K562 (cell line): ENCODE measurements around the gene MAD1L1. TPM values are rescaled to one million over a fixed set of nuclear protein-coding genes. Genes with fewer than 3 reads are reported as not detected.
A peak's percentile ranks its signal among the peaks of the same experiment; 100 is the strongest.

Source experiments
- CREM ChIP-seq: IDR thresholded peaks from 2 replicates; pipeline ENCODE4 v1.6.1; 2014; ENCODE audit warnings: antibody characterized with exemption, low read depth
- CTCF ChIP-seq, 3 experiments: IDR thresholded peaks in 2 of 3; conservative IDR thresholded peaks in 1 of 3; 2 replicates each; pipeline ENCODE4 v1.5.1; 2011 to 2012; ENCODE audit warnings: low read length in 3 of 3, mild to moderate bottlenecking in 3 of 3, control low read depth in 2 of 3, improper control_type of control experiment in 1 of 3, inconsistent platforms in 1 of 3, low read depth in 1 of 3, mixed read lengths in 1 of 3, moderate library complexity in 1 of 3; ENCODE audit not compliant: insufficient read depth in 2 of 3
- HINFP ChIP-seq: fragments of 450-650 bp; conservative IDR thresholded peaks from 2 replicates; pipeline ENCODE4 v1.6.1; 2016; ENCODE audit warnings: missing genetic modification characterization, low read depth, mild to moderate bottlenecking, control low read depth, missing compliant biosample characterization
- HNRNPK ChIP-seq: fragments of 200-400 bp; formaldehyde crosslinking; IDR thresholded peaks from one replicate; pipeline ENCODE4 v1.6.1; 2018; ENCODE audit warnings: mild to moderate bottlenecking, low read depth, low read length; ENCODE audit not compliant: poor library complexity, severe bottlenecking
- NR2C1 ChIP-seq, 2 experiments: fragments of 450-650 bp; IDR thresholded peaks; 2 replicates each; pipeline ENCODE4 v1.6.1; 2017; ENCODE audit warnings: mild to moderate bottlenecking in 2 of 2, antibody characterized with exemption in 1 of 2, inconsistent platforms in 1 of 2, missing compliant biosample characterization in 1 of 2, missing genetic modification characterization in 1 of 2
- PBX2 ChIP-seq, 2 experiments: IDR thresholded peaks in 1 of 2; conservative IDR thresholded peaks in 1 of 2; 2 replicates each; pipeline ENCODE4 v1.6.1; 2016; ENCODE audit warnings: low read depth in 2 of 2, mild to moderate bottlenecking in 1 of 2, missing compliant biosample characterization in 1 of 2, missing genetic modification characterization in 1 of 2, moderate library complexity in 1 of 2
- SAFB2 ChIP-seq: fragments of 200-400 bp; formaldehyde crosslinking; IDR thresholded peaks from 2 replicates; pipeline ENCODE4 v1.6.1; 2018; ENCODE audit warnings: borderline replicate concordance, low read length, low read depth, moderate library complexity; ENCODE audit not compliant: severe bottlenecking
- WHSC1 ChIP-seq: IDR thresholded peaks from one replicate; pipeline ENCODE4 v1.6.1; 2012; ENCODE audit warnings: low read length, control low read depth, inconsistent platforms
- ZBTB5 ChIP-seq: fragments of 450-650 bp; IDR thresholded peaks from 2 replicates; pipeline ENCODE4 v1.6.1; 2017; ENCODE audit warnings: antibody characterized with exemption
- ZC3H11A ChIP-seq: IDR thresholded peaks from 2 replicates; pipeline ENCODE4 v1.6.1; 2012; ENCODE audit warnings: low read depth, low read length, improper control_type of control experiment
- ZC3H8 ChIP-seq: fragments of 450-650 bp; IDR thresholded peaks from 2 replicates; pipeline ENCODE4 v1.6.1; 2017
- ZFX ChIP-seq: sonication (generic); formaldehyde crosslinking; IDR thresholded peaks from 2 replicates; pipeline ENCODE4 v1.8.0; 2022; ENCODE audit warnings: mild to moderate bottlenecking, missing genetic modification reagents, moderate library complexity
- ZNF639 ChIP-seq, 2 experiments: fragments of 200-800 bp in 1 of 2; sonication (Bioruptor generic) in 1 of 2; sonication (generic) in 1 of 2; formaldehyde crosslinking in 1 of 2; IDR thresholded peaks in 1 of 2; conservative IDR thresholded peaks in 1 of 2; 2 replicates each; pipeline versions ENCODE4 v1.5.0 to v1.6.1; 2016 to 2020; ENCODE audit warnings: missing compliant biosample characterization in 1 of 2, missing genetic modification characterization in 1 of 2, missing genetic modification reagents in 1 of 2
- ZNF785 ChIP-seq: fragments of 250-450 bp; sonication (Bioruptor Pico); IDR thresholded peaks from 2 replicates; pipeline ENCODE4 v1.4.0; 2020; ENCODE audit warnings: mild to moderate bottlenecking
- polyA plus RNA-seq, 8 experiments: library from polyadenylated mRNA; depleted of rRNA in 4 of 8; stranded (reverse) in 5 of 8; unstranded in 3 of 8; fragments of >200 nt; fragmentation: Nextera tagmentation in 2 of 8; fragmentation: Illumina TruSeq in 1 of 8; extraction: Ambion mirVana in 2 of 8; extraction: Trizol in 1 of 8; gene quantifications; 2 replicates each; pipeline versions ENCODE4 v1.2.1 to v1.2.3, GENCODE V29; 2011 to 2014; ENCODE audit warnings: inconsistent platforms in 1 of 8, missing spikeins in 1 of 8
- total RNA-seq, 7 experiments: library from RNA; depleted of rRNA in 6 of 7; stranded (reverse); fragments of >200 nt in 6 of 7; fragmentation: Illumina TruSeq in 2 of 7; extraction: Trizol in 2 of 7; gene quantifications; 2 replicates each; pipeline versions ENCODE4 v1.2.1 to v1.2.3, GENCODE V29; 2011 to 2021; ENCODE audit warnings: low replicate concordance in 1 of 7

The MAD1L1 gene
- total and polyA plus RNA-seq, 9 of the 15 experiments (the other 6 are each of a cell fraction or from before 2014, with no cell fraction given) = 1.7 to 89.7 (median 18.0) TPM

- TF ChIP-seq ZNF639 (CRISPR knock-in tag; conservative IDR thresholded peaks at IDR 0.05 in 1 of 2, IDR thresholded peaks at IDR 0.05 in 1 of 2) = no peak
- no peak for TF ChIP-seq SAFB2
- TF ChIP-seq ZC3H11A = no peak
- no peak for TF ChIP-seq HNRNPK
- peak; percentile 71 for TF ChIP-seq HINFP (tag)
- no peak for TF ChIP-seq PBX2 (CRISPR knock-in tag; IDR thresholded peaks at IDR 0.05; ENCODE audit: low read depth)
- no peak for TF ChIP-seq PBX2 (tag; conservative IDR thresholded peaks at IDR 0.05; ENCODE audit: low read depth)
- peak; percentile 92 for TF ChIP-seq CREM
- no peak for TF ChIP-seq ZNF785 (CRISPR knock-in tag)
- peak in 1 of 3 experiments; percentile 38; a peak in 2 of 6 replicates for TF ChIP-seq CTCF (IDR thresholded peaks at IDR 0.05 in 2 of 3, conservative IDR thresholded peaks at IDR 0.05 in 1 of 3; ENCODE audit: insufficient read depth in 2 of 3, low read depth in 1 of 3, low read length in 3 of 3)
- TF ChIP-seq NR2C1 (IDR thresholded peaks at IDR 0.05) = no peak
- TF ChIP-seq NR2C1 (tag; IDR thresholded peaks at IDR 0.05) = no peak
- TF ChIP-seq ZC3H8 = no peak
- TF ChIP-seq ZBTB5 = no peak
- TF ChIP-seq ZFX (CRISPR knock-in tag) = peak; percentile 43
- TF ChIP-seq WHSC1 = no peak
These were observed at the start of gene MAD1L1 (continued) for GRCh38 chr7:2232766-2233520.
